ENCODE results near the gene LYPLA2.
"Not testable (repeated sequence)": the region's sequence is repeated elsewhere in the genome, so short reads cannot be mapped to it uniquely, and the experiment has no call there.

Gene LYPLA2

DNA sequence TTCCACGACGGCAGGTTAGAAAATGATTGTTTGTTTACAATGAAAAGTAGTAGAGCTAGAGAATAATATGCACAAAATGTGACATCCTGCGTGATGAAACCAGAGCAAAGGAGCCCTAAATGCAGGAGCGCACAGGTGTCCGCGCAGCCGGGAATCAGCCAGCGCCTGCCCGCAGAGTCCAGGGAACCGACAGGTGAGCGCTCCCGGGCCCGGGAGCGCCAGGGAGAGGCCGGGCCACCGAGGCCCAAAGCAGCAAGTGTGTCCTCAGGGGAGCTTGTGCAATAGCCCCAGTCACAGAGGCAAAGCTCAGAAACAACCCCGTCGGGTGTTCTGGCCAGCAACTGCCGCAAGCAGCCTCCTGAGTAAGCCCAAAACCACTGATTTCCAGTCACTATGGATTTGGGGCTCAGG, 10.4 kb downstream of the LYPLA2 start:
- DNase-seq (ENCODE audit: low spot score) = no peak

DNA sequence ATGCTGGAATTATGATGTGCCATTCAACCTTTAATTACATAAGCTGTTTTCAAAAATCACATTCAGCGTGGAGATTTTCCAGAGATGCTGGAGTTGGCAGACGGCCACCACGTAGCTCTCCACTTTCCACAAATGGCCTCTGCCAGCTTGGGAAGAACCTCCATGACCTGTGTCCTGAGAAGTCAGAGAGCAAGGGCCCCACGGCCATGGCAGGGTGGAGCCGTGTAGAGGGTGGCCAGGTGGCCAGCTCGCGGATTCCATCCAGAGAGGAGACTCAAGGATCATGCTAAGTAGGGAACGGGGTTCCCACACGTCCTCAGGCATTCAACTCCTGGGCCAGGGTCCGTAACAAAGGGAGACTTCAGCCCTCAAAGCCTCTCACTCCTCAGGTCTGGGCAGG, 10.9 kb downstream of the LYPLA2 start:
- DNase-seq (ENCODE audit: low spot score) = no peak

DNA sequence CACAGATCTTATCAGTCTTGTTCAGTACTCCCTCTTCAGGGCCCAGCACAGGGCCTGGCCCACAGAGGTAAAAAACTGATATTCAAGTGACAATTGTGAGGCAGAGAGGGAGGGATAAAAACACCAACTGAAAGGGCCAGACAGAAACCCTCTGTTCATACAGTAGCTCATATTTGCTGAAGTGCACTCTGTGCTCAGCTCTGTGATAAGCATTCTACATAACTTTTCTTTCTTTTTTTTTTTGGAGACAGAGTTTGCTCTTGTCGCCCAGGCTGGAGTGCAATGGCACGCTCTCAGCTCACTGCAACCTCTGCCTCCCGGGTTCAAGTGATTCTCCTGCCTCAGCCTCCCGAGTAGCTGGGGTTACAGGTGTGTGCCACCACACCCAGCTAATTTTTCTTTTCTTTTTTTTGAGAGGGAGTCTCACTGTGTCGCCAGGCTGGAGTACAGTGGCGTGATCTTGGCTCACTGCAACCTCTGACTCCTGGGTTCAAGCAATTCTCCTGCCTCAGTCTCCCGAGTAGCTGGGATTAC, 11.9 kb downstream of the LYPLA2 start:
- DNase-seq (ENCODE audit: low spot score) = not testable (repeated sequence)

DNA sequence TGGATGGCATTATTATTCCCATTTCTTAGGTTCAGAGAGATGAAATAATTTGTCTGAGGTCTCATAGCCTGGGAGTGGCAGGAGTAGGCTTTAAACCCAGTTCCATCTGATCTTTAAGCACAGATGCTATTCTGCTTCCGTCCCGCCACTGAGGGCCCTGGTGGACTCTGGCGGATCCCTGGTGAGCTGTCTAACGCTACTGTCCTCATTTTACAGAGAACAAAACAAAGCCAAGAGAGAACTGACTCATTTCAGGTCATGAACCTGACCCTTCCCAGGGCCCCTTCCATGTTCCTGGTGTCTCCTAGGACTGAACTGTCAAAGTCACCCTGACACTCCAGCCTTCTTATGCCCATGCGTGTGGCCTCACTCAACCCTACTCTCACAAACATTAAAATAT, 12.7 kb downstream of the LYPLA2 start:
- DNase-seq (ENCODE audit: low spot score) = no peak

DNA sequence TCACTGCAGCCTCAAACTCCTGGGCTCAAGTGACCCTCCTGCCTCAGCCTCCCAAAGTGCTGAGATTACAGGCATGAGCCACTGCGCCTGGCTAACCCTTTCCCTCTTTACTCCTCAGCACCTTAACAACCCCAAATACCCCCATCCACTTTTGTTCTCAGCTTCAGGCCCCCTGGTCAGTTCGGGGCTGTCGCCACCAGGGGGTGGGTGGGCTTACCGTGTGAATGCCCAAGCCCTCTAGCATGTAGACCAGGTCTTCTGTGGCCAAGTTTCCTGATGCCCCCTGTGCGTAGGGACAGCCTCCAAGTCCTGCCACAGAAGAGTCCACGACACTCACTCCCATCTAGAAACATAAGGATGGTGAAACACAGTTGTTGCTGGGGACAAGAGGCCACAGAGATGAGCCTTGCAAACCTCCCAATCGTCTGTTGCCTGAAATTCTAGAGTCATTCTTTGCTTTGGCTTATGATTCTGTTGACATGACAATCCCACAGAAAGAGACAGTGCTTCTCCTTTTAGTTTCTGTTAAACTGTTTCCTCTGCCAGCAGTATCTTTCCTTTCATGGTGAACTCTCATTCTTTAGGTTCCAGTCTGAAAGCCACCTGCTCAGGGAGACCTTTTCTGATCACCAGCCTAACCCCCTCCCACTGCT, 13.4 kb downstream of the LYPLA2 start:
- DNase-seq (ENCODE audit: low spot score) = no peak

DNA sequence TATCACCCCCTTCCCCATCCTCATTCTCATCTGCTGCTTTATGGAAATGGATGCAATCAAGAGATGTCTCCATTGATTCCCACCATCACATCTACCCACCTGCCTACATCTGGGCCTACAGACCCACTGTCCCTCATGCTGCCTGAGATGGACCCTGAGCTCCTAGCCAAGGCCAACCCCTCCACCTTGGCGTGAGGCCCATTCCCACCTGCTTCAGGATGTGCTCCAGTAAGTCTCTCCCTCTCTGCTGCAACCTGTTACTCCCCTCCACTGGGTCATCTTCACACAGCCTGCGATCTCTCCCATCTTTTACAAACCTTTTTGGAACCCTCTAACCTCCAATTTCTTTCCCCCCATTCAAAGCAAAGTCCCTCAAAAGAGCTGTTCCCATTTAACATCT, 14.1 kb downstream of the LYPLA2 start:
- no peak for DNase-seq (ENCODE audit: low spot score)

DNA sequence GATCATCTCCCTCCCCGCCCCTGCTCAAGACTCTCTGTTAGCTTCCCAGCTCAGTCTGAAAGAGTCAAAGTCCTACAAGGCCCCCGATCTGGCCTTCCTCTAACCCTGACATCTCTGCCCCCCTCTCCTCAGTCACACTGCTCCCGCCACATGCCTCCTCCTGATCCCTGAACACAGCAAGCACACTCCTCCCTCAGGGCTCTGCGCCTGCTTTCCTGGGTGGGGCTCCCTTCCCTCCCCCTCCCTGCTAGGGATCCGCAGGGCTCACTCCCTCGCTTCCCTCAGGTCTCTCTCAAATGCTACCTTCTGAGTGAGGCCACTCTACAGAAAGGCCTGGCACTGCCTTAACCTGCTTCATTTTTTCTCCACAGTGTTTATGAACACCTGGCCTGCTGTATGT, 15.3 kb downstream of the LYPLA2 start:
- no peak for DNase-seq (ENCODE audit: low spot score)

DNA sequence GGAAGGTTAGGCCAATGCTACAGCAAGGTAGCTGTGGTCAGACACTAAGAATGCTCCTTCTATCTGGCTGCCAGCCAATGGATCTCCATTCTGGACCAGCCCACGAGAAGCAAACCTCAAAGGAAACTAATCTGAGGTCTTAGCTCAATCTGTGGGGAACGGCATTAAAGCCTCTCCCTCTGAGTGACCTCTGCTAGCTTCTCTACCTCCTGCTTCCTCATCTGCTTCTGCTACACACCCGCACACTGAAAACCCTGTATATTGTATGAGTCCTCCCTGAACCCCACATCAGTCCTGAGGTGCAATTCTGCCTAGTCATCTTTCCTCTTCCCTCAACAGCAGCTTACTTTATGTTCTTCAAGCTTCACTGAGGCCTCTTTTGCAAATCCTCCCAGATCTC, 16.5 kb downstream of the LYPLA2 start:
- DNase-seq (ENCODE audit: low spot score) = no peak

DNA sequence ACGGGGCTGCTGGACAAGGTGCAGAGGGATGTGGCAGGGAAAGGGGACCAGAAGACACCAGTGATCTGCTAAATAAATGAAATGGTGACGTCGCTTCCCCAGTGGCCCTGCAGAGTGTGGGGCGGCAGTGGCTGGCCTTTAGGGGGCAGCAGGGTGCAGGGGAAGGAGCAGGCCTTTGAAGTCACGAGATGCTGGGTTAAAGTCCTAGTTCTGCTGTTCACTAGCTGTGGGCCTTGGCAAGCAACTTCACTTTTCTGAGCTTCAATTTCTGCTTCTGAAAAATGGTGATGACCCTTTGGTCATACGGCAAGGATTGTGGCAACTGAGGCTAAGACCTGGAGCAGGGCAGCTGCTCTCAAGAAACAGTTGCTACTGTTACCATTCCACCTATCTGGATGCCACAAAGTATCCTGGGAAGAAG, 18.8 kb downstream of the LYPLA2 start:
- DNase-seq (ENCODE audit: low spot score) = peak; percentile 84

DNA sequence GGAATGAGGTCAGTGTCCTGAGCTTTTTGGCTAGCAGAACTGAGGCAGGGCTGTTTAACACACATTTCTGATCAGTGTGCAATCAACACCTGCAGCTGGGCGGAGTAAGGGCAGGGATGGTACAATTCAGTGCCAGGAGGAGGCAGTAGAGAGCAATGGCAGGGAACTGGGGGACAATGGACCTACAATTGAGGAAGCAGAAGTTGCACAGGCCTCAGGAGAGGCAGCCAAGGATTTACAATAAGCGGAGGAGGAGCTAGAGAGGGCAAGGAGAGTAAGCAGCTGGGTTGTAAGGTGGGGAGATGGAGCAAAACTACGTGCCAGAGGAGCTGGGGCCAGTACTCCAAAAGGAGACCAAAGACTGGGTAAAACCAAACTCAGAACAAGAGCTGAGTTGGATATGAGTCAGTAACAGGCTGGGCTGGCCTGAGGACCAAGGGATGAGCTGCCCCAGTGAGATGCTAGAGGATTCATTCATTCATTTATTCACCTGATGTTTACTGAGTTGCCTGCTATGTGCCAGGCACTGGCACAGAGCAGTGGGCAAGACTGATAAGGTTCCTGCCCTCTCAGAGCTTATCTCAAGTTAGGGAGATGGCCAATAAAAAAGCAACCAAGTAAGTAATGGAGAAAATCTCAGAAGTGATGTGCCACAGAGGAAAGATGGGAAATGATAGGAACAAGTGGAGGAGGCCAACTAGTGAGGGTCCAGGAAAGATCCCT, 20.0 kb downstream of the LYPLA2 start:
- peak; percentile 57 for DNase-seq (ENCODE audit: low spot score)

DNA sequence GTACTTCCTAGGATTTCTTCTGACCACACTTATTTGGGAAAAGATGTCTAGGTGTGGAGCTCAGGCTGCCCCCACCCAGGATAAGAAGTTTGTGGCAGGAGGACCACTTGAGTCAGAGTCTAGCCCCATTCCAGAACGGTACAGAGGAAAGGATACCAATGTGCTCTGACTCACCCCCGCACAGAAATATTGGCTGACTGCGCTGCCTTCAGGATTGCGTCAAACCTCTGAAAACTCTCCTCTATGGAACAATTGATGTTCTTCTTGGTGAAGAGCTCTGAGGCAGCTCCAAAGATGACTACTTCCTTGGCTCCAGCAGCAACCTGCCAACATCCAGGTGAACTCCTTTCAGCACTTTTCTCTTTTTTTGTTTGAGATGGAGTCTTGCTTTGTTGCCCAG, 23.1 kb downstream of the LYPLA2 start:
- no peak for DNase-seq (ENCODE audit: low spot score)

DNA sequence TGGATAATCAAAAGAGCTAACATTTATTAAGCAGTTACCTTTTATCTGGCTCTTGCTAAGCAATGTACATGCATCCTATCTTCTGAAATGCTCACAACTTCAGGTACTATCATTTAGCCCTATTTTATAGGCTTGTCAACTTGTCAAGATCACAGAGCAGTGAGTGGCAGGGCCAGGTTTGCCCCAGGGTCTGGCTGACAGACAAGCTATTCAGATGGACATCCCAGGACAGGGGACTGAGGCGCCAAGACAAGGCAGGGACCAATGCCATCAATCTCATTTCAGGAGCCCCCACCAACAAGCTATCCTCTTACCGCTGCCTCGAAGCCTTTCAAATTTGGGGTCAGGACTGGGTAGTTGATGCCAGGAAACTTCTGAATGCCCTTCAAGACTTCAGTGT, 25.4 kb downstream of the LYPLA2 start:
- no peak for DNase-seq (ENCODE audit: low spot score)

DNA sequence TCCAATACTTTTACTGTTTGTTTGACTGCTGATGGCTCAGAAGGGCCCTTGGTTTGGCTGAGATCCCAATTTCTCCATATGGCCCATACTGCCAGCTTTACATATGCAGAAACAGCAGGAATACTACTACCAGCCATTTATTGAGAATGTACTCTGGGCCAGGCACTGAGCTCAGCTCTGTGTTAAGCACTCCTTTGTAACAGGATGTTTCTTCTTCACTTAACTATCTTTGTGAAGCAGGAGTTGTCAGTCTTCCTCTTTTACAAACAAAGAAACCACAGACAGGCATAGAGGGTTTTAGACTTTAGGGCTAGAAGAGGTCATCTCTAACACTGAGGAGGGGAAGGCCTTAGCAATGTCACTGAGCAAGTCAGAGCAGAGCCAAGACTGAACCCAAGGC, 26.0 kb downstream of the LYPLA2 start:
- no peak for DNase-seq (ENCODE audit: low spot score)

DNA sequence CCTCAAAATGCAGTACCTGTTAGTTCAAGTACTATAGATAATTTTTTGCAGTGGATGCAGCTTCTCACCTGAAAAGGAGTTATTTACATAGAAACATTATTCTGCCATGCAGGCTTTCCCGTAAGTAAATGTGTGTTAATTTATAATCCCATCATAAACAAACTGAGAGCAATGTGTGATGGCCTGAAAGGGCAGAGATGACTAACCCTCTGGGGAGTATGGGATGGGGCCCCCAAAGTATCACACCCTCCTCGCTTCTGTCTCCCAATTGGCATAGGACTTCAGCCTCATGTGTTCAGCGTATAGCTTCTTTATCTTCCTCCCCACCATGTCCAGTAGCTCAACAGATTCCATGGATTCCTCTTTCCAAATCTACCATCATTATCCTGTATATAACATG, 26.7 kb downstream of the LYPLA2 start:
- DNase-seq (ENCODE audit: low spot score) = no peak

DNA sequence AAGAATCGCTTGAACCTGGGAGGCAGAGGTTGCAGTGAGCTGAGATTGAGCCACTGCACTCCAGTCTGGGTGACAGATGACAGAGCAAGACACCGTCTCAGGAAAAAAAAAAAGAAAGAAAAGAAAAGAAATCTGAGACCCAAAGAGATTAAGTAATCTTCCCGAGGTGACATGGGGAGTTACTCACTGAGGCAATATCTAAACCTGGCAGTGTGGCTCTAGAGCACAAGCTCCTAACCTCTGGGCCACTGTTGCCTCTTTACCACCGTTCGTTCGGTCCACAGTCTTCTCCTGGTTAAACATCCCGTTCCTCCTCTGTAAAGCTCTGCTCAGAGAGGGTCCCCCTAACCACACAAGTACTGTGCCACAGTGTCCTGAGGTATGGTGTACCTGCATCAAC, 32.8 kb downstream of the LYPLA2 start:
- DNase-seq (ENCODE audit: low spot score) = no peak

DNA sequence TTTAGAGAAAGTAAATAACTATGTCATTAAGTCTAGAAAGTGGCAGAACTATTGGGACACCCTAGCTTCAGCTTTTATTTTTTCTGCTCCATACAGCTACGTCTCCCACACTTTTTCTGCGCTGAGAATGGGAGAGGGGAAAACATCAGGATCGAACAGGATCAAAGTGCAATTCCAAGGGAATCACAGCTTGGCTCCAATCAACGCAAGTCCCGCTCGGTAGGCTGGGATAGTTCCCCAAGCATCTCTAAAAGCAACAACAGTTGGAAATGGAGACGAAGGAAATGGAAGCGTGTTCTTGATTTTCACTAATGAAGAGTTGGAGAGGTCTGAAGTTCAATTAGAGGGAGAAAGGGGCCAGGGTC, 33.7 kb downstream of the LYPLA2 start:
- DNase-seq (ENCODE audit: low spot score) = no peak

DNA sequence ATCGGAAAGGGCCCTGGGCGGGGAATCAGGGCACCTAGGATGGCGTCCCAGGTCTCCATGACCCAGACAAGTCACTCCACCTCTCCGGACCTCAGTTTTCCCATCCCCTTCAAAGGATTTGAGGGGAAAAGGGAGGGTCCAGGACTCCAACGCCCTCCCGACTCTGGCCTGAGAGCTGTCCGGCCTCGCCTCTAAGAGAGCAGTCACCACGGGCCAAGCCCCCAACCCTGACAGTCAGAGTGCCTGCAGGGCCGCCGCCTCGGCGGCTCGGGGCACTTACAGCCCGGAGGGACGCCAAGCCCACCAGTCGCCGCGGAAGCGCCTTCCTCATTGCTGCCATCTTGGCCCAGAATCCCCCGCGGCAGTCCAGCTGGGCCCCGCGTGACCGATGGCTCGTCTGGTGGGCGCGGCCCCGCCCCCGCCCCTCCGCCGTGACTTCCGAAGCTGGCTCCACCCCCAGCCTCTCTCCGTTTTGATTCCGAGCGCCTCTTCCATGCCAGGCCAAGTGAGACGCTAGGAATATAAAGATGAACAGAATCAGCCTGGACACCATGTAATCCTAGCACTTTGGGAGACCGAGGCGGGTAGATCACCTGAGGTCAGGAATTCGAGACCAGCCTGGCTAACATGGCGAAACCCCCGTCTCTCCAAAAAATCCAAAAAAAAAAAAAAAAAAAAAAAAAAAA, 34.3 kb downstream of the LYPLA2 start, which contains the start of gene HMGCL:
Gene HMGCL, minus strand, starts transcription at position 354 of the 686 bp plus-strand sequence. Its CDS starts 14 bp downstream, at position 340.
- DNase-seq (ENCODE audit: low spot score) = peak; percentile 96

DNA sequence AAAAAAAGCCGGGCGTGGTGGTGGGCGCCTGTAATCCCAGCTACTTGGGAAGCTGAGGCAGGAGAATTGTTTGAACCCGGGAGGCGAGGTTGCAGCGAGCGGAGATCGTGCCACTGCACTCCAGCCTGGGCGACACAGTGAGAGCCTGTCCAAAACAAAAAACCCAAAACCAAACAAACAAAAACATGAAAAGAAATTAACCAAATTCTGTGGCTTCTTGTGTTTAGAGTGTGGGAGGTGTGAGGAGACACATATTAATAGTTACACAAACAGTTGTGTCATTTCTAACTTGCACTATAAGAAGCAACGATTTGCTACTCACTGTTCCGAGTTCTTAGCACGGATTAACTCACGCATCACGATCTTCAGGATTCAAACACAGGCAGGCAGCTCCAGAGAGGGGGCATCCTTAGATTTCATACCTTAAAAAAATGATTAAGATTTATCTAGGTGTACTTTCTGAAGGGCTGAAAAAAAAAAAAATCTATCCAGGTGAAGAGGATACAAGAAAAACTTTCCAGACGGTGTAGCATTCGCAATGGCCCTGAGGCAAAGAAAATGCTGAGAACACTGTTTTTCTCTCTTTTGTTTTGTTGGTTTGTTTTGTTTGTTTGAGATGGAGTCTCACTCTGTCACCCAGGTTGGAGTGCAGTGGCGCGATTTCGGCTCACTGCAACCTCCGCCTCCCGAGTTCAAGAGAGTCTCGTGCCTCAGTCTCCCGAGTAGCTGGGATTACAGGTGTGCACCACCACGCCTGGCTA, 35.0 kb downstream of the LYPLA2 start:
- DNase-seq (ENCODE audit: low spot score) = no peak

DNA sequence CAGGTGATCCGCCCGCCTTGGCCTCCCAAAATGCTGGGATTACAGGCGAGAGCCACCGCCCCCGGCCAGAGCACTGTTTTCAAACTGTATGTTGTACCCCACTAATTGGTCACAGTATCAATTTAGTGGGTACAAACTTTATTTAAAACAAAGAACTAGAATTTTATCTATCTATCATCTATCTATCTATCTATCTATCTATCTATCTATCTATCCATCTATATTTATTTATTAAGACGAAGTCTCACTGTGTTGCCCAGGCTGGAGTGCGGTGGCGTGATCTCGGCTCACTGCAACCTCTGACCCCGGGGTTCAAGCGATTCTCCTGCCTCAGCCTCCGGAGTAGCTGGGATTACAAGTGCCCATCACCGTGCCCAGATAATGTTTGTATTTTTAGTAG, 35.6 kb downstream of the LYPLA2 start:
- not testable (repeated sequence) for DNase-seq (ENCODE audit: low spot score)

DNA sequence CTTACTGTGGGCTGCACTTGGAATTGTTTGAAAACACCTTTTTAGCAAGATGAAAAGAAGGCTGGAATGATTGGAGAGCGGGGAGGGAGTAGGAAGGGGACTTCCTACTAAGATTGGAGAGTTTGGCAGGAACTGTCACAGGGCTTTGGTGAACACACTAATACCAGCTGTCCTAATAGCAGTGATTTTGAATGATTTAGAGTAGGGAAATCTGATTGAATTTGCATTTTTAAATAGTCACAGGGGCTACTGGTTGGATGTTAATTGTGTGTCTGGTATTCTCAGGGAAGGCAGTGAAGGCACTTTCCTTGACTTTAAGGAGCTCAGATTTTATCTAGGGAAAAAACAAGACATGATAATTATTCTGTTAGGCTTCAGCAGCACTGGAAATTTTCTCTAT, 36.8 kb downstream of the LYPLA2 start:
- no peak for DNase-seq (ENCODE audit: low spot score)

DNA sequence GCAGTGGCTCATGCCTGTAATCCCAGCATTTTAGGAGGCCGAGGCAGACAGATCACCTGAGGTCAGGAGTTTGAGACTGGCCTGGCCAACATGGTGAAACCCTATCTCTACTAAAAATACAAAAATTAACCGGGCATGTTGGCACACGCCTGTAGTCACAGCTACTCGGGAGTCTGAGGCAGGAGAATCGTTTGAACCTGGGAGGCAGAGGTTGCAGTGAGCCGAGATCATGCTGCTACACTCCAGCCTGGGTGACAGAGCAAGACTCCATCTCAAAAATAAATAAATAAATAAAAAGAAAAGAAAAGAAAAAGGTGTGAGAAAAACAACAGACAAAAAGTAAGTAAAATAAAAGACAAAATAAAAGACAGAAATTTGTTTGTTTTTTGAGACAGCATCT, 43.2 kb downstream of the LYPLA2 start:
- not testable (repeated sequence) for DNase-seq (ENCODE audit: low spot score)

DNA sequence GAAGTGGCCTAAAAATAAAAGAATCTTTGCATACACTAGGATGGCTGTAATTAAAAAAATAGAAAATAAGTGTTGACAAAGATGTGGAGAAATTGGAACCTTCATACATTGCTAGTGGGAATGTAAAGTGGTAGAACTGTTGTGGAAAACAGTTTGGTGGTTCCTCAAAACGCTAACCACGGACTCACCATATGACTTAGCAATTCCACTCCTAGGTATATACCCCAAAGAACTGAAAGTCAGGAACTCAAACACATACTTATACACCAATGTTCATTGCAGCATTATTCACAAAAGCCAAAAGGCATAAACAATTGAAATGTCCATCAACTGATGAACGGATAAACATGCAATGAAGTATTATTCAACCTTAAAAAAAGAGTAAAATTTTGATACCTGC, 45.1 kb downstream of the LYPLA2 start:
- no peak for DNase-seq (ENCODE audit: low spot score)

Measured in D341Med (cell line).